ACC112 (cell line): Measurements from ENCODE around the gene ZNF471.

Experiments used
- H2AFZ ChIP-seq: fragments of 200-600 bp; sonication (generic); one replicate; pipeline ENCODE4 v1.6.0; 2017; ENCODE audit warnings: antibody characterized with exemption, low read length; ENCODE audit not compliant: unreplicated experiment
- H3K27ac ChIP-seq: fragments of 200-600 bp; sonication (generic); 2 replicates; pipeline ENCODE4 v1.5.1; 2014; ENCODE audit warnings: low read depth, mild to moderate bottlenecking, antibody characterized with exemption, low read length, moderate library complexity
- H3K27me3 ChIP-seq: fragments of 200-600 bp; sonication (generic); 2 replicates; pipeline ENCODE4 v1.6.1; 2014; ENCODE audit warnings: mild to moderate bottlenecking, antibody characterized with exemption, low read length, moderate library complexity, mixed read lengths; ENCODE audit not compliant: insufficient read depth
- H3K36me3 ChIP-seq: fragments of 200-600 bp; sonication (generic); 2 replicates; pipeline ENCODE4 v1.6.1; 2016; ENCODE audit warnings: mild to moderate bottlenecking, antibody characterized with exemption, low read length, moderate library complexity, mixed read lengths; ENCODE audit not compliant: insufficient read depth
- H3K4me1 ChIP-seq: fragments of 200-600 bp; sonication (generic); one replicate; pipeline ENCODE4 v1.6.1; 2016; ENCODE audit warnings: low read length, mixed read lengths; ENCODE audit not compliant: insufficient read depth, unreplicated experiment, control insufficient read depth
- H3K4me3 ChIP-seq: fragments of 200-600 bp; sonication (generic); 2 replicates; pipeline ENCODE4 v1.5.1; 2014; ENCODE audit warnings: mild to moderate bottlenecking, low read depth, low read length
- H3K79me2 ChIP-seq: fragments of 200-600 bp; sonication (generic); one replicate; pipeline ENCODE4 v1.6.0; 2016; ENCODE audit warnings: low read length; ENCODE audit not compliant: control insufficient read depth, unreplicated experiment, insufficient read depth

The ZNF471 gene

DNA sequence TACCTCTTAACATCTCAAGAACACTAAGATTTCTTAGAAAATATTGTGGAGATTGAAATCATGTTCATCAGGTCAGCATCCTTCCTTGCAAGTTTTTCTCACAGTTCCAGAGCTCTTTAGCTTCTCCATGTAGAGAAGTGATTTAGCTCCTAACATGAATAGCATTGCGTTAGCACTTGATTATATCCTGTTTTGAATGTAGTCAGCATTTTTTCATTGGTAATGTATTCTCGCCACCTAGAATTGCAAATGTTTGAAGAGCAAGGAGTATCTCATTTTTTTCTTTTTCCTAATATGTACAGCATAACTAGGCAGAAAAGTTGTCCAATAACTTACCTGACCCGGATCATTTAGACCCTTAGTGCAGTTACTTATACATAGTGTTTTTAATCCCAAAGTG lies 66.3 kb downstream of the ZNF471 start:
- peaks cover 84% of the 10 kb centered on the region for H3K36me3 ChIP-seq
- H3K4me3 ChIP-seq = no peak overlapping the region
- H3K27ac ChIP-seq = no peak overlapping the region
- no peaks in the 10 kb centered on the region for H3K27me3 ChIP-seq
- peaks cover under 1% of the 10 kb centered on the region for H3K79me2 ChIP-seq
- no peak overlapping the region for H2AFZ ChIP-seq
- no peaks in the 10 kb centered on the region for H3K4me1 ChIP-seq

DNA sequence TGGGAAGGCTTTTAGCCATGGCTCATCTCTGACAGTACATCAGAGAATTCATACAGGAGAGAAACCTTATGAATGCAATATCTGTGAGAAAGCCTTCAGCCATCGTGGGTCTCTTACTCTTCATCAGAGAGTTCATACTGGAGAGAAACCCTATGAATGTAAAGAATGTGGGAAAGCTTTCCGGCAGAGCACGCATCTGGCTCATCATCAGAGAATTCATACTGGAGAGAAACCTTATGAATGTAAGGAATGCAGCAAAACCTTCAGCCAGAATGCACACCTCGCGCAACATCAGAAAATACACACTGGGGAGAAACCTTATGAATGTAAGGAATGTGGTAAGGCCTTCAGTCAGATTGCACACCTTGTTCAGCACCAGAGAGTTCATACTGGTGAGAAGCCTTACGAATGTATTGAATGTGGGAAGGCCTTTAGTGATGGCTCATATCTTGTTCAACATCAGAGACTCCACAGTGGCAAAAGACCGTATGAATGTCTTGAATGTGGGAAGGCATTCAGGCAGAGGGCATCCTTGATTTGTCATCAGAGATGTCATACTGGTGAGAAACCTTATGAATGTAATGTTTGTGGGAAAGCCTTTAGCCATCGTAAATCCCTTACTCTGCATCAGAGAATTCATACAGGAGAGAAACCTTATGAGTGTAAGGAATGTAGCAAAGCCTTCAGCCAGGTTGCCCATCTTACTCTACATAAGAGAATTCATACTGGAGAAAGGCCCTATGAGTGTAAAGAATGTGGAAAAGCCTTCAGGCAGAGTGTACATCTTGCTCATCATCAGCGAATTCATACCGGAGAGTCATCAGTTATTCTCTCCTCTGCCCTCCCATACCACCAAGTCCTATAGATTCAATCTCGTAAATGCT lies 70.3 kb downstream of the ZNF471 start:
- no peaks in the 10 kb centered on the region for H3K27me3 ChIP-seq
- no peak overlapping the region for H3K4me3 ChIP-seq
- H3K27ac ChIP-seq = no peak overlapping the region
- no peaks in the 10 kb centered on the region for H3K79me2 ChIP-seq
- no peak overlapping the region for H2AFZ ChIP-seq
- peaks cover 59% of the 10 kb centered on the region for H3K36me3 ChIP-seq
- no peaks in the 10 kb centered on the region for H3K4me1 ChIP-seq
